Stimulated activated effector memory CD8-positive, alpha-beta T cell treated with anti-CD3 and anti-CD28 coated beads, Interleukin-12 subunit alpha, Interleukin-12 subunit beta, amount 100 ng/mL, for 72 hours (primary cell): ENCODE data around the gene DNAJC5.
"Not testable (repeated sequence)": the region's sequence is repeated elsewhere in the genome, so short reads cannot be mapped to it uniquely, and the experiment has no call there.

Experiments used
- ATAC-seq: fragments of 150-1000 bp; cut with Tn5 transposase; 2 replicates; pipeline ENCODE4 v1.10.0; 2021
- DNase-seq, 2 donors: peaks; one replicate each; pipeline ENCODE4 v3.0.0; 2021 to 2022; ENCODE audit warnings: low spot score in 2 of 2
- H3K27ac Mint-ChIP-seq: one replicate; pipeline ENCODE4 v1.8.0; 2022; ENCODE audit warnings: mild to moderate bottlenecking, mixed read lengths
- H3K36me3 Mint-ChIP-seq: one replicate; pipeline ENCODE4 v1.8.0; 2022; ENCODE audit warnings: mild to moderate bottlenecking, mixed read lengths
- H3K4me1 Mint-ChIP-seq: one replicate; pipeline ENCODE4 v1.8.0; 2022; ENCODE audit warnings: mixed read lengths
- H3K4me3 Mint-ChIP-seq: one replicate; pipeline ENCODE4 v1.8.0; 2022; ENCODE audit warnings: mild to moderate bottlenecking, mixed read lengths
- H3K9me3 Mint-ChIP-seq: one replicate; pipeline ENCODE4 v1.8.0; 2022; ENCODE audit warnings: mixed read lengths

Gene DNAJC5

GRCh38 chr20:63908008-63908682, 13.2 kb downstream of the DNAJC5 start:
- Mint-ChIP-seq H3K27ac (peak overlapping the region; percentile 45), H3K4me1 (peaks cover 35% of the 10 kb centered on the region), H3K9me3 (no peaks in the 10 kb centered on the region), H3K36me3 (peaks cover 46% of the 10 kb centered on the region), H3K4me3 (no peak overlapping the region)
- DNase-seq (no peak), ATAC-seq (no peak)

GRCh38 chr20:63911176-63911575, 16.2 kb downstream of the DNAJC5 start:
- ATAC-seq: no peak
- no peak overlapping the region for H3K4me3 Mint-ChIP-seq

DNA sequence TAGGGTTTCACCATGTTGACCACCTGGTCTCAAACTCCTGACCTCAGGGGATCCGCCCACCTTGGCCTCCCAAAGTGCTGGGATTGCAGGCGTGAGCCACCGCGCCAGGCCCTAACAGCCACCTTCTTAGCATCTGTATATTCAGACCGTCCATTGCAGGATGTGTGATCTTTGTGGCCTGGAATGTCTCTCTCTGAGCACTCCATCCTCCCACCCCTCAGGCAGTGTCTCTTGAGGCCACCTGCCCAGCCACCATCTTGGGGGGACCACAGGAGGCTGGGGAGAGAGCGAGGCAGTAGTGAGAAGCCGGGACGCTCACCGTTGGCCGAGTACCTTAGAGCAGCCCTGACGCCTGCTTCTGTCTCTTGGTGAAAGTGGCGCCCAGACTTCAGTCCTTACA, 18.8 kb downstream of the DNAJC5 start:
- ATAC-seq (no peak), DNase-seq (no peak)
- Mint-ChIP-seq H3K36me3 (peaks cover 51% of the 10 kb centered on the region), H3K9me3 (peaks cover 3% of the 10 kb centered on the region), H3K4me1 (peaks cover 38% of the 10 kb centered on the region), H3K27ac (no peak overlapping the region), H3K4me3 (no peak overlapping the region)

More at GRCh38 chr20:63911176-63911575, 16.2 kb downstream of the DNAJC5 start:
- Mint-ChIP-seq H3K9me3 (peaks cover 2% of the 10 kb centered on the region), H3K36me3 (peaks cover 45% of the 10 kb centered on the region), H3K27ac (peak overlapping the region; percentile 71), H3K4me1 (peaks cover 44% of the 10 kb centered on the region)
- no peak for DNase-seq

DNA sequence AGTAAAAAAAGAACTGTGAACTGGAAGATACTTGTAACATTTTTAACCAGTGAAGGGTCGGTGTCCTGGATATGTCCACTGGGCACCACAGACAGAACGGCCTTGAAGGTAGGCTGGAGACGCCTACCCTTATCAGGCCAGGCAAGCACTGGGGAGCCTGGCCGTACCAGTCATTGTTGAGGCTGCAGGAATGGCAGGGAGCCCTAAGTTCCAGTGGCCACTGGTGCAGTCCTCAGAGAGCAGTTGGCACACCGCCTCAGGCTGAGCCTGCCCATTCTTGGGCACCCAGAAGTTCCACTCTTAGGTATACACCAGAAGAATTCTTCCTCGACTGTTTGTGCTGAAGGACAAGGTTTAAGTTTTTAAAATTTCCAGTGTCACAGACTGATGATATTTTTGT, 20.5 kb downstream of the DNAJC5 start:
- H3K4me1 Mint-ChIP-seq: peaks cover 31% of the 10 kb centered on the region

DNA sequence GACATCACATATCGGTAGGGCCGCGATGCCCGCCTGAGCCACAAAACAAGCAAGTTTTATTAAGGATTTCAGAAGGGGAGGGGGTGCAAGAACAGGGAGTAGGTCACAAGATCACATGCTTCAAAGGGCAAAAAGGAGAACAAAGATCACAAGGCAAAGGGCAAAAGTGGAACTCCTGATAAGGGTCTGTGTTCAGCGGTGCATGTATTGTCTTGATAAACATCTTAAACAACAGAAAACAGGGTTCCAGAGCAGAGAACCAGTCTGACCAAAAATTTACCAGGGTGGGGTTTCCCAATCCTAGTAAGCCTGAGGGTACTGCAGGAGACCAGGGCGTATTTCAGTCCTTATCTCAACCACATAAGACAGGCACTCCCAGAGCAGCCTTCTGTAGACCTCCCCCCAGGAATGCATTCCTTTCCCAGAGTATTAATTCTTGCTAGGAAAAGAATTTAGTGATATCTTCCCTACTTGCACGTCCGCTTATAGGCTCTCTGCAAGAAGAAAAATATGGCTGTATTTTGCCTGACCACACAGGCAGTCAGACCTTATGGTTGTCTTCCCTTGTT, 21.5 kb downstream of the DNAJC5 start:
- not testable (repeated sequence) for ATAC-seq, H3K27ac Mint-ChIP-seq
- H3K36me3 Mint-ChIP-seq: peaks cover 45% of the 10 kb centered on the region

More for the DNA sequence above, 20.5 kb downstream of the DNAJC5 start:
- no peak overlapping the region for H3K4me3 Mint-ChIP-seq
- H3K27ac Mint-ChIP-seq: peak overlapping the region; percentile 64
- ATAC-seq (no peak), DNase-seq (no peak)
- peaks cover 3% of the 10 kb centered on the region for H3K9me3 Mint-ChIP-seq
- peaks cover 45% of the 10 kb centered on the region for H3K36me3 Mint-ChIP-seq

GRCh38 chr20:63917811-63918210, 22.9 kb downstream of the DNAJC5 start:
- H3K4me1 Mint-ChIP-seq: peaks cover 16% of the 10 kb centered on the region
- DNase-seq (no peak), ATAC-seq (no peak)
- no peak overlapping the region for H3K4me3 Mint-ChIP-seq
- peaks cover 3% of the 10 kb centered on the region for H3K9me3 Mint-ChIP-seq
- H3K27ac Mint-ChIP-seq: peak overlapping the region; percentile 45
- H3K36me3 Mint-ChIP-seq: peaks cover 57% of the 10 kb centered on the region

More for the DNA sequence above, 21.5 kb downstream of the DNAJC5 start:
- peaks cover 23% of the 10 kb centered on the region for H3K4me1 Mint-ChIP-seq
- H3K4me3 Mint-ChIP-seq, H3K9me3 Mint-ChIP-seq, DNase-seq: not testable (repeated sequence)

GRCh38 chr20:63919130-63919529, 24.2 kb downstream of the DNAJC5 start:
- DNase-seq (no peak), ATAC-seq (no peak)
- Mint-ChIP-seq H3K4me3 (no peak overlapping the region), H3K27ac (no peak overlapping the region), H3K4me1 (peaks cover 10% of the 10 kb centered on the region), H3K9me3 (peaks cover 3% of the 10 kb centered on the region), H3K36me3 (peaks cover 54% of the 10 kb centered on the region)

- ATAC-seq (no peak), DNase-seq (no peak)
- Mint-ChIP-seq H3K4me3 (no peak overlapping the region), H3K9me3 (peaks cover 3% of the 10 kb centered on the region), H3K36me3 (peaks cover 53% of the 10 kb centered on the region), H3K4me1 (peaks cover 5% of the 10 kb centered on the region), H3K27ac (no peak overlapping the region)
Measured at GRCh38 chr20:63920226-63920625, 25.3 kb downstream of the DNAJC5 start.

DNA sequence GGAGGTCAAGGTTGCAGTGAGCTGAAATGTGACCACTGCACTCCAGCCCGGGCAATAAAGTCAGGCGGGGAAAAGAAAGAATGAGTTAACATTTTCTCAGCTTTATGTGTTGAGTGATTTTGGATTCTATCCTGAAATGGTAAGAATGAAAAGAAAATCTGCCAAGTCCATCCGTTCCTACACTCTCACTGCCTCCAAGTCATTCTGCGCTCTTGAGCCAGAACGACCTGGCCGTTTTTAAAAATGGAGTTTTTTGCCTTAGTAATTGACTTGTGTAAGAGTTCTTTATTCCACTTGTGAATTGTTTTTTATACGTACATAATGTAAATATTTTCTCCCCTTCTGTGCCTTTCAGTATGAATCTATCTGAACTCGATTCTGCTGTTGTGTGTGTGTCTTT, 28.7 kb downstream of the DNAJC5 start:
- no peak for DNase-seq
- Mint-ChIP-seq H3K27ac (no peak overlapping the region), H3K4me1 (peaks cover 4% of the 10 kb centered on the region), H3K9me3 (no peaks in the 10 kb centered on the region), H3K4me3 (no peak overlapping the region), H3K36me3 (peaks cover 71% of the 10 kb centered on the region)
- no peak for ATAC-seq

DNA sequence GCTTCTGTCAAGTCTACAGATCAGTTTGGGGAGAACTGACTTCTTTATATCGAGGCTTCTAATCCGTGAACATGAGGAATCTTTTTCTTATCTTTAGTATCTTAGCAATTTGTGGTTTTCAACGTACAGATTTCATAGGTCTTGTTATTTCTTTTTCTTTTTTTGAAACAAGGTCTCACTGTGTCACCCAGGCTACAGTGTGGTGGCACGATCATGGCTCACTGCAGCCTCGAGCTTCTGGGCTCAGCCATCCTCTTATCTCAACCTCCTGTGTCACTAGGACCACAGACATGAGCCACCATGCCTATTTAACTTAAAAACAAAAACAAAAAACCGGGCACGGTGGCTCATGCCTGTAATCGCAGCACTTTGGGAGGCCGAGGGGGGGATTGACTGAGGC, 29.3 kb downstream of the DNAJC5 start:
- Mint-ChIP-seq H3K9me3 (no peaks in the 10 kb centered on the region), H3K36me3 (peaks cover 71% of the 10 kb centered on the region), H3K4me1 (peaks cover 4% of the 10 kb centered on the region), H3K27ac (no peak overlapping the region), H3K4me3 (no peak overlapping the region)
- ATAC-seq (no peak), DNase-seq (no peak)

DNA sequence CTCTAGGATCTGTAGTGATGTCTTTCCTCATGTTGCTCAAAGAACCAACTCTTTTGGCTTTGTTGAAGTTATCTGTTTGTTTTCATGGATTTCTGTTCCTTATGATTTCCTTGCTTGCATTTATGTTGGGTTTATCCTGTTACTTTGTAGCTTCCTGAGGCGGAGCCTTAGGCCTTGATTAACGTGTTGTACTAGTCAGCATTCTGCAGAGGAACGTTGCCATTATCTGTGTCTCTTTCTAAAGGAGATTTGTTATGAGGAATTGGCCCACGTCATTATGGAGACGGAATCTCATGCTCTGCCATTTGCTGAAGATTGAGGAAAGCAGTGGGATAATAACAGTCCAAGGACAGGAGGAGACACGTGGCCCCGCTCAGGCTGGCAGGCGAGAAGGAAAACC, 31.4 kb downstream of the DNAJC5 start:
- DNase-seq: no peak
- no peak for ATAC-seq
- peaks cover 4% of the 10 kb centered on the region for H3K4me1 Mint-ChIP-seq
- H3K9me3 Mint-ChIP-seq: no peaks in the 10 kb centered on the region
- peaks cover 81% of the 10 kb centered on the region for H3K36me3 Mint-ChIP-seq
- no peak overlapping the region for H3K4me3 Mint-ChIP-seq
- no peak overlapping the region for H3K27ac Mint-ChIP-seq

DNA sequence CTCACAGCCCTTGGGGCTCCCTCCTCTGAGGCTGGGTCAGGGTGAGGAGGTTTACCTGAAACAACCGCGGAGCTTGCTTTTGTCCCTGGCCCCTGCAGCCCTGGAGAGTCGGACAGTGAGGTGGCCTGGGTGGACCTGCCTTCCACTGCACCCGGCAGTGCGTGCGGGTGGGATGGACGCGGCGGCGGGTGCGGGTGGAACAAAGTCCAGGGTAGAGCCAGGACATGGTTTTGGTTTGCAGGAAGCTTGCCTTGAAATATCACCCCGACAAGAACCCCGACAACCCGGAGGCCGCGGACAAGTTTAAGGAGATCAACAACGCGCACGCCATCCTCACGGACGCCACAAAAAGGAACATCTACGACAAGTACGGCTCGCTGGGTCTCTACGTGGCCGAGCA, 34.1 kb downstream of the DNAJC5 start:
- no peaks in the 10 kb centered on the region for H3K9me3 Mint-ChIP-seq
- H3K27ac Mint-ChIP-seq: no peak overlapping the region
- DNase-seq (no peak), ATAC-seq (no peak)
- peaks cover 85% of the 10 kb centered on the region for H3K36me3 Mint-ChIP-seq
- H3K4me3 Mint-ChIP-seq: no peak overlapping the region
- H3K4me1 Mint-ChIP-seq: peaks cover 4% of the 10 kb centered on the region

DNA sequence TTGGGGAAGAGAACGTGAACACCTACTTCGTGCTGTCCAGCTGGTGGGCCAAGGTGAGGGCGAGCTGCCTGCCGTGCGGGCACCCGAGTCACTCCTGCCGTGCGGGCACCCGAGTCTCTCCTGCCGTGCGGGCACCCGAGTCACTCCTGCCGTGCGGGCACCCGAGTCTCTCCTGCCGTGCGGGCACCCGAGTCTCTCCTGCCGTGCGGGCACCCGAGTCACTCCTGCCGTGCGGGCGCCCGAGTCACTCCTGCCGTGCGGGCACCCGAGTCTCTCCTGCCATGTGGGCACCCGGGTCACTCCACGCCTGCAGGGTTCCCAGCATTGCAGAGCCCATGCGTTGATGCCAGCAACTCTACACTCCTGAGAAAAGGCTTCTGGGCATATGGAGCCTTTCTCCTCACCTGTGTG, 34.6 kb downstream of the DNAJC5 start:
- not testable (repeated sequence) for H3K27ac Mint-ChIP-seq, H3K9me3 Mint-ChIP-seq, H3K4me3 Mint-ChIP-seq, DNase-seq, H3K4me1 Mint-ChIP-seq, ATAC-seq
- H3K36me3 Mint-ChIP-seq: peaks cover 87% of the 10 kb centered on the region

- H3K4me3 Mint-ChIP-seq: no peak overlapping the region
- ATAC-seq (no peak), DNase-seq (no peak)
- peaks cover 93% of the 10 kb centered on the region for H3K36me3 Mint-ChIP-seq
- peaks cover 12% of the 10 kb centered on the region for H3K4me1 Mint-ChIP-seq
- H3K27ac Mint-ChIP-seq: peak overlapping the region; percentile 72
- no peaks in the 10 kb centered on the region for H3K9me3 Mint-ChIP-seq
Measured at GRCh38 chr20:63930971-63931553, 36.1 kb downstream of the DNAJC5 start.

DNA sequence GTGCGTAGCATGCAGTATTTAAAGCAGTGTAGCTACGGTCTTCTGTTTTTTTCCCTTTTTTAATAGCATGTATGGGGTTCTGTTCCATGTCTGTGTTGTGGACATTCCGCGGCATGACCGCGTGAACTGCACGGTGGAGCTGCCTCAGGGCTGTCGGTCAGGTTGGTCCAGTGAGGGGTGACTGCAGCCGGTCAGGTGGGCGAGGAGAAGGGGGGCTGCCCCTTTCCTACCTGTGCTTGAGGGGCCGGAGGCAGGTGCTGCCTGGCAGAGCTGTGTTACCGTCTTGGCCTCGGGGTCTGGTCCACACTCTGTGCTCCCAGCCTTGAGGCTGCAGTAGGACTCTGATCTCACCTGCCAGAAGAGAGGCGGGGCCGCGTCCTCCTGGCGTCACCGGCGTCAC, 36.8 kb downstream of the DNAJC5 start:
- ATAC-seq (no peak), DNase-seq (no peak)
- Mint-ChIP-seq H3K9me3 (no peaks in the 10 kb centered on the region), H3K36me3 (peaks cover 94% of the 10 kb centered on the region), H3K4me3 (no peak overlapping the region), H3K27ac (no peak overlapping the region), H3K4me1 (peaks cover 7% of the 10 kb centered on the region)

GRCh38 chr20:63932606-63933160, 37.8 kb downstream of the DNAJC5 start:
- peaks cover 94% of the 10 kb centered on the region for H3K36me3 Mint-ChIP-seq

More at GRCh38 chr20:63932606-63933160, 37.8 kb downstream of the DNAJC5 start:
- Mint-ChIP-seq H3K4me1 (peaks cover 7% of the 10 kb centered on the region), H3K27ac (no peak overlapping the region), H3K9me3 (no peaks in the 10 kb centered on the region), H3K4me3 (no peak overlapping the region)
- ATAC-seq (no peak), DNase-seq (no peak)
